GM12878 (cell line): ENCODE measurements around the gene ANO8. TPM values are rescaled to one million over a fixed set of nuclear protein-coding genes. Genes with fewer than 3 reads are reported as not detected.

Source experiments
- ATAC-seq: fragments of 200-7000 bp; cut with Tn5 transposase; 3 replicates; pipeline ENCODE4 v1.9.1; 2020; ENCODE audit warnings: mild to moderate bottlenecking, moderate library complexity
- BruUV-seq: library from RNA; stranded (reverse); fragments of 400-500 nt; replicated peaks from 2 replicates; lab custom pipeline; 2021; lab: Mats Ljungman, UMichigan
- CTCF ChIA-PET: fragments of 300-600 bp; sonication (Branson Sonifier 250); formaldehyde crosslinking; extraction: SDS; loops from one replicate; lab custom pipeline; 2021; ENCODE audit warnings: inconsistent platforms; lab: Yijun Ruan, JAX
- POLR2A ChIA-PET: fragments of 350-600 bp; formaldehyde crosslinking; extraction: SDS; loops from one replicate; lab custom pipeline; 2021; ENCODE audit warnings: inconsistent platforms; lab: Charles Lee
- RAD21 ChIA-PET: fragments of 300-600 bp; sonication (Branson Sonifier 250); formaldehyde crosslinking; loops from one replicate; lab custom pipeline; 2023; ENCODE audit warnings: antibody characterized with exemption; ENCODE audit not compliant: unreplicated experiment; lab: Charles Lee
- SMC1A ChIA-PET: fragments of 300-600 bp; sonication (Branson Sonifier 250); formaldehyde crosslinking; loops from one replicate; lab custom pipeline; 2023; ENCODE audit not compliant: unreplicated experiment, uncharacterized antibody; lab: Charles Lee
- DNase-seq: peaks from one replicate; pipeline ENCODE4 v3.0.0-alpha.2; 2011; ENCODE audit warnings: low read depth, low spot score
- FAIRE-seq: peaks from 3 replicates; lab custom pipeline; 2011; peaks lifted over from hg19 to GRCh38; lab: Jason Lieb, UNC
- H2AFZ ChIP-seq: 2 replicates; pipeline ENCODE4 v1.6.0; 2011; ENCODE audit warnings: low read depth, low read length, control low read depth; ENCODE audit not compliant: control insufficient read depth
- H3K27ac ChIP-seq: 2 replicates; pipeline ENCODE4 v1.5.1; 2011; ENCODE audit warnings: control low read depth; ENCODE audit not compliant: control insufficient read depth, insufficient read depth
- H3K27me3 ChIP-seq, 2 experiments: replicated peaks in 1 of 2; 2 replicates each; pipeline versions ENCODE4 v1.6.0 to v1.6.1; 2011; ENCODE audit warnings: low read length in 1 of 2; ENCODE audit not compliant: control insufficient read depth in 2 of 2, insufficient read depth in 2 of 2
- H3K36me3 ChIP-seq, 2 experiments: 2 replicates each; pipeline ENCODE4 v1.5.1; 2011; ENCODE audit warnings: low read length in 1 of 2; ENCODE audit not compliant: control insufficient read depth in 2 of 2, insufficient read depth in 2 of 2
- H3K4me1 ChIP-seq: 2 replicates; pipeline ENCODE4 v1.6.1; 2011; ENCODE audit warnings: mild to moderate bottlenecking, low read length, moderate library complexity, mixed read lengths; ENCODE audit not compliant: control insufficient read depth, insufficient read depth
- H3K4me2 ChIP-seq: 2 replicates; pipeline ENCODE4 v1.6.0; 2011; ENCODE audit warnings: control low read depth; ENCODE audit not compliant: control insufficient read depth, insufficient read depth
- H3K4me3 ChIP-seq: fragments of 200-600 bp; sonication (generic); 2 replicates; pipeline ENCODE4 v1.5.1; 2016
- H3K79me2 ChIP-seq: 2 replicates; pipeline ENCODE4 v1.6.0; 2011; ENCODE audit warnings: low read length; ENCODE audit not compliant: control insufficient read depth, insufficient read depth
- H3K9ac ChIP-seq: 2 replicates; pipeline ENCODE4 v1.8.0; 2011; ENCODE audit warnings: low read length, control low read depth, mixed read lengths; ENCODE audit not compliant: control insufficient read depth, insufficient read depth
- H3K9me3 ChIP-seq: replicated peaks from 3 replicates; pipeline ENCODE4 v1.5.1; 2011; ENCODE audit warnings: mild to moderate bottlenecking, low read length; ENCODE audit not compliant: control insufficient read depth, insufficient read depth
- H4K20me1 ChIP-seq: 2 replicates; pipeline ENCODE4 v1.6.0; 2011; ENCODE audit not compliant: control insufficient read depth, insufficient read depth
- CEBPB ChIP-seq, 2 experiments: fragments of 150-350 bp in 1 of 2; IDR thresholded peaks; 2 replicates each; pipeline ENCODE4 v1.6.1; 2012 to 2014; ENCODE audit warnings: low read depth in 2 of 2, low read length in 2 of 2, borderline replicate concordance in 1 of 2, inconsistent platforms in 1 of 2
- EP300 ChIP-seq, 2 experiments: fragments of 150-350 bp in 1 of 2; IDR thresholded peaks; 2 replicates each; pipeline ENCODE4 v1.6.1; 2011 to 2012; ENCODE audit warnings: low read depth in 2 of 2, low read length in 2 of 2, borderline replicate concordance in 1 of 2, improper control_type of control experiment in 1 of 2, inconsistent platforms in 1 of 2; ENCODE audit not compliant: control insufficient read depth in 1 of 2
- MYC ChIP-seq: IDR thresholded peaks from 2 replicates; pipeline ENCODE4 v1.6.1; 2011; ENCODE audit warnings: mild to moderate bottlenecking, low read length, moderate library complexity, inconsistent platforms; ENCODE audit not compliant: insufficient read depth, insufficient replicate concordance, insufficient read length, severe bottlenecking
- PRDM15 ChIP-seq: fragments of 450-650 bp; formaldehyde crosslinking; IDR thresholded peaks from 2 replicates; pipeline ENCODE4 v1.4.0; 2020; ENCODE audit warnings: mild to moderate bottlenecking, moderate library complexity
- ZBTB4 ChIP-seq: fragments of 450-650 bp; formaldehyde crosslinking; IDR thresholded peaks from 2 replicates; pipeline ENCODE4 v1.4.0; 2022; ENCODE audit warnings: mild to moderate bottlenecking, moderate library complexity
- WGBS: methylation state at CpG from one replicate; pipeline ENCODE4 v1.1.6; 2016; ENCODE audit warnings: low lambda C conversion rate; ENCODE audit not compliant: insufficient replicate concordance, insufficient coverage; ENCODE audit errors: missing lambda C conversion rate; 5-methylcytosine and 5-hydroxymethylcytosine counted together
- in situ Hi-C: fragments of 300-500 bp; cut with MboI; formaldehyde crosslinking; loops from 9 replicates; pipeline ENCODE4 v1.14.3; 2018; ENCODE audit warnings: mixed read lengths
- intact Hi-C: fragments of 100-400 bp; cut with micrococcal nuclease; formaldehyde crosslinking; loops from one replicate; pipeline ENCODE4 v1.14.2; 2022; ENCODE audit not compliant: unreplicated experiment
- polyA plus RNA-seq, 11 experiments: library from polyadenylated mRNA; depleted of rRNA in 4 of 11; unstranded in 6 of 11; stranded (reverse) in 5 of 11; fragments of >200 nt; fragmentation: Nextera tagmentation in 4 of 11; fragmentation: Illumina TruSeq in 1 of 11; extraction: Ambion mirVana in 4 of 11; extraction: Trizol in 1 of 11; gene quantifications; 1 replicate in 1 of 11; 2 replicates in 10 of 11; pipeline versions ENCODE4 v1.2.1 to v1.2.3, GENCODE V29; 2011 to 2016; ENCODE audit warnings: inconsistent platforms in 2 of 11, missing spikeins in 2 of 11, low read depth in 1 of 11
- total RNA-seq, 4 experiments: library from RNA; depleted of rRNA in 3 of 4; stranded (reverse); fragments of >200 nt in 3 of 4; fragmentation: Illumina TruSeq in 1 of 4; extraction: Trizol in 1 of 4; gene quantifications; 2 replicates each; pipeline versions ENCODE4 v1.2.1 to v1.2.3, GENCODE V29; 2013 to 2021
- TF ChIP-seq, protein P1 (sequence below): fragments of 450-650 bp; IDR thresholded peaks from 2 replicates; pipeline ENCODE4 v1.6.1; 2017; ENCODE audit warnings: low read depth, mild to moderate bottlenecking, moderate library complexity

Gene ANO8
- total and polyA plus RNA-seq, 10 of the 15 experiments (the other 5 are each of a cell fraction or from before 2014, with no cell fraction given) = 0.04 to 6.7 (median 1.1) TPM

DNA sequence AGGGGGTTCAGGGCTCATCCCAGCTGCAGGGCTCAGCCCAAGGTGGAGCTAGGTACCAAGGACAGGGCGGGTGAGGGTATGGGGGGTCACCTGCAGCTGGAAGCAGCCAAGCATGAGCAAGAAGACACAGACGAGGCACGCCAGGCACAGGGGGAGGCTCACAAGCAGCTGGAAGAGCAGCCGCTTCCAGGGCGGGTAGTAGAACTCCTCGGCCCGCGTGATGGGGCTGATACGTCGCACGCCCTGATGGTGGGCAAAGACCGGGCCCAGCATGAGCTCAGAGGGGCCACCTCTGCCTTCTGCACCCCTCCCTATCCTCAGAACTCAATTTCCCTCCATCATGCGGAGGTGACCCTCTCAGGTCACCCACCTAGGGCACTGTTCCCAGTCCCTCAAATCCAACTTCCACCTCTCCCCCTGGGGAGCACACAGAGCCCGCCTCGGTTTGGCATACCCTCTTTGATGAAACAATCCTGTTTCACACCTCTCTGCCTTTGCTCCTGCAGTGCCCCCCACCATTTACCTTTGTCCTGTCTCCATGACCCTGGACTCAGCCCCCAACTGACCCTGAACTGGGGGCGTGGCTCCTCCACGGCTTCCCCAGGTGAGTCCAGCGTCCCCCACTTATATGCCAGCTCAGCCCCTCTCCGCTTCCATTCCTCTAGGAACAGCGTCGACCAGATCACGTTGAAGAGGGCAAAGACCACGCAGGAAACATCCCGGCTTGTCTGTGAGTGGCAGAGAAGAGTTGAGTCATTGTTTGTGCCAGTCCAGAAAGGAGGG lies 4.2 kb downstream of the ANO8 start:
- Histone ChIP-seq H3K4me1 (peaks cover 10% of the 10 kb centered on the region), H3K79me2 (no peaks in the 10 kb centered on the region), H3K4me2 (no peak overlapping the region), H3K27ac (no peak overlapping the region), H4K20me1 (no peaks in the 10 kb centered on the region), H3K9ac (no peak overlapping the region)
- no peak for ATAC-seq
- BruUV-seq = no TSS peak
- TF ChIP-seq EP300 (IDR thresholded peaks at IDR 0.05; ENCODE audit: borderline replicate concordance in 1 of 2, control insufficient read depth in 1 of 2, low read depth in 2 of 2, low read length in 2 of 2) (no peak), CEBPB (IDR thresholded peaks at IDR 0.05; ENCODE audit: borderline replicate concordance in 1 of 2, low read depth in 2 of 2, low read length in 2 of 2) (no peak), MYC (no peak), ZBTB4 (CRISPR knock-in tag) (no peak), PRDM15 (CRISPR knock-in tag) (no peak)
- TF ChIP-seq, protein P1, sequence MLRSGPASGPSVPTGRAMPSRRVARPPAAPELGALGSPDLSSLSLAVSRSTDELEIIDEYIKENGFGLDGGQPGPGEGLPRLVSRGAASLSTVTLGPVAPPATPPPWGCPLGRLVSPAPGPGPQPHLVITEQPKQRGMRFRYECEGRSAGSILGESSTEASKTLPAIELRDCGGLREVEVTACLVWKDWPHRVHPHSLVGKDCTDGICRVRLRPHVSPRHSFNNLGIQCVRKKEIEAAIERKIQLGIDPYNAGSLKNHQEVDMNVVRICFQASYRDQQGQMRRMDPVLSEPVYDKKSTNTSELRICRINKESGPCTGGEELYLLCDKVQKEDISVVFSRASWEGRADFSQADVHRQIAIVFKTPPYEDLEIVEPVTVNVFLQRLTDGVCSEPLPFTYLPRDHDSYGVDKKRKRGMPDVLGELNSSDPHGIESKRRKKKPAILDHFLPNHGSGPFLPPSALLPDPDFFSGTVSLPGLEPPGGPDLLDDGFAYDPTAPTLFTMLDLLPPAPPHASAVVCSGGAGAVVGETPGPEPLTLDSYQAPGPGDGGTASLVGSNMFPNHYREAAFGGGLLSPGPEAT = no peak
- TF ChIP-seq, all 136 proteins: peak for 0
- Histone ChIP-seq H3K36me3 (no peaks in the 10 kb centered on the region), H3K4me3 (no peak overlapping the region), H3K27me3 (no peaks in the 10 kb centered on the region; a peak in 2 of 4 replicates), H2AFZ (no peak overlapping the region), H3K9me3 (no peaks in the 10 kb centered on the region; the same call in 2 of the 3 replicates)
- in situ Hi-C loops (no loop called here), intact Hi-C loops (no loop called here)
- SMC1A ChIA-PET = interaction anchor here (0.6 kb wide), 1 partner anchor 164 kb away, joined by 5 read pairs; no protein-coding TSS in a partner anchor
- POLR2A ChIA-PET = interaction anchor here (1.2 kb wide), 1 partner anchor 21 kb away, joined by 3 read pairs; the partner anchor contains the start of gene DDA1
- RAD21 ChIA-PET = no interaction called here
- 63% methylated on average over 24 of the region's 24 CpGs for WGBS
- CTCF ChIA-PET = interaction anchor here (2.8 kb wide), 1 partner anchor 56 kb away, joined by 9 read pairs; no protein-coding TSS in a partner anchor
- DNase-seq (no peak), FAIRE-seq (no peak)
